Astrocyte (in vitro differentiated cells and primary cell): Measurements from ENCODE around the gene USP16.

ENCODE experiments used
- EZH2 ChIP-seq: IDR thresholded peaks from 2 replicates; pipeline ENCODE4 v1.6.1; 2012; ENCODE audit warnings: mild to moderate bottlenecking, low read length, inconsistent platforms; ENCODE audit not compliant: insufficient read depth
- TF ChIP-seq, protein P1 (sequence below): IDR thresholded peaks from 2 replicates; pipeline ENCODE4 v1.5.1; 2011; ENCODE audit warnings: low read depth, mild to moderate bottlenecking, inconsistent platforms, low read length, moderate library complexity; ENCODE audit not compliant: insufficient read depth

DNA sequence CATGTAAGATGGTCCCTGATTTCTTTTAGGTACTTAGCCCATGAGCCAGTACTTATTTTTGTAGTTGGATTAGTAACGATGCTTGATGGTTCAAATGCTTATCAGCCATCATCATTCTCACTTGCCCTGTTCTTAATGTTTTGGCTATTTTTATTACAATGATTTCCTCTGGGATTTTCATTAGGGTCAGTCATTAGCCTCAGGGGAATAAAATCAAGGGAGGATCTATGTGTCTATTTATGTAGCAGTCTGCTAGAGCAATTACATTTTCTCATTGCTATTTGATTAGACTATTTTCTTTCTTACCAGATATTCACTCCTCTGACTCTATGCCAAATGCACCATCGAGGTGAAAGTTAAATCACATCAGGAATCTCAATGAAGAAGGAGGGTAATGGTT, 59.9 kb downstream of the USP16 start:
- TF ChIP-seq, protein P1, sequence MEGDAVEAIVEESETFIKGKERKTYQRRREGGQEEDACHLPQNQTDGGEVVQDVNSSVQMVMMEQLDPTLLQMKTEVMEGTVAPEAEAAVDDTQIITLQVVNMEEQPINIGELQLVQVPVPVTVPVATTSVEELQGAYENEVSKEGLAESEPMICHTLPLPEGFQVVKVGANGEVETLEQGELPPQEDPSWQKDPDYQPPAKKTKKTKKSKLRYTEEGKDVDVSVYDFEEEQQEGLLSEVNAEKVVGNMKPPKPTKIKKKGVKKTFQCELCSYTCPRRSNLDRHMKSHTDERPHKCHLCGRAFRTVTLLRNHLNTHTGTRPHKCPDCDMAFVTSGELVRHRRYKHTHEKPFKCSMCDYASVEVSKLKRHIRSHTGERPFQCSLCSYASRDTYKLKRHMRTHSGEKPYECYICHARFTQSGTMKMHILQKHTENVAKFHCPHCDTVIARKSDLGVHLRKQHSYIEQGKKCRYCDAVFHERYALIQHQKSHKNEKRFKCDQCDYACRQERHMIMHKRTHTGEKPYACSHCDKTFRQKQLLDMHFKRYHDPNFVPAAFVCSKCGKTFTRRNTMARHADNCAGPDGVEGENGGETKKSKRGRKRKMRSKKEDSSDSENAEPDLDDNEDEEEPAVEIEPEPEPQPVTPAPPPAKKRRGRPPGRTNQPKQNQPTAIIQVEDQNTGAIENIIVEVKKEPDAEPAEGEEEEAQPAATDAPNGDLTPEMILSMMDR: no peak
- TF ChIP-seq EZH2: no peak
